NCI-H345 treated with DMSO at 0.1 percent for 48 hours (cell line): ENCODE results near the gene SRSF6.
"Not testable (repeated sequence)": the region's sequence is repeated elsewhere in the genome, so short reads cannot be mapped to it uniquely, and the experiment has no call there.

ENCODE experiments used
- DNase-seq: peaks from one replicate; lab custom pipeline; 2025; ENCODE audit not compliant: unreplicated experiment; lab: John Stamatoyannopoulos, UW

The SRSF6 gene

DNA sequence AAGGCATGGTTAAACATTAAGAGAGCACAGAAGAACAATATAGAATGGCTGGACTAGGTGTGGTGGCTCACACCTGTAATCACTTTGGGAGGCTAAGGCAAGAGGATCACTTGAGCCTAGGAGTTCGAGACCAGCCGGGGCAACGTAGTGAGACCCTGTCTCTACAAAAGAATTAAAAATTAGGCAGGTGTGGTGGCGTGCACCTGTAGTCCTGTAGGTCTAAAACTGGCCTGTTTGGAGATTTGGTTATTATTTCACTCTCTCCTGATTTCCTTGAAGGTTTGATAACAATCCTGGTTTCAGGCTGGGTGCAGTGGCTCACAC lies 15.6 kb downstream of the SRSF6 start:
- DNase-seq: no peak

DNA sequence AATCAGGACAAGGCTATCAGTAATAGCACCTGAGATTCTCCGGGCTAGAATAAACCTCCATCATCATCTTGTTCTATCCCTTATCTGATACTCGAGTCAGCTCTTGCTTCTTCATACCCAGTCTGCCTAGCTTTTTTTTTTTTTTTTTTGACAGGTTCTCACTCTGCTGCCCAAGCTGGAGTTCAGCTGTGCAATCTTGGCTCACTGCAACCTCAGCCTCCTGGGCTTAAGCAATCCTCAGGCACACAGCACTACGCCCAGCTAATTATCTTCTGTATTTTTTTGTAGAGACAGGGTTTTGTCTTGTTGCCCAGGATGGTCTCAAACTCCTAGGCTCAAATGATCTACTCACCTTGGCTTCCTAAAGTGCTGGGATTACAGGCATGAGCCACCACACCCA lies 19.5 kb downstream of the SRSF6 start:
- DNase-seq: no peak

DNA sequence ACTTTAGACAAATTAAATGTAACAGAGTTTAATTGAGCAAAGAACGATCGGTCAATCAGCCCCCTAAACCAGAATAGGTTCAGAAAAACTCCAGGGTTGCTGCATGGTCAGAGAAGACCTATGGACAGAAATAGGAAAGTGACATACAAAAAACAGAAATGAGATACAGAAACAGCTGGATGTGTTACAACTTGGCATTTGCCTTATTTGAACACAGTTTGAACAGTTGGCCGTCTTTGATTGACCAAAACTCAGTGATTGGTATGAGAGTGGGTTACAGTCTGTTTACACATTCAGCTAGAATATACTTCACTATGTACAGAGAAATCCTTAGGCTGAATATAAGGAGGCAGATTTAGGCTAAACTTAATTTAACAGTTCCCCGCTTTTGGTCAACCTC lies 19.9 kb downstream of the SRSF6 start:
- DNase-seq: no peak

DNA sequence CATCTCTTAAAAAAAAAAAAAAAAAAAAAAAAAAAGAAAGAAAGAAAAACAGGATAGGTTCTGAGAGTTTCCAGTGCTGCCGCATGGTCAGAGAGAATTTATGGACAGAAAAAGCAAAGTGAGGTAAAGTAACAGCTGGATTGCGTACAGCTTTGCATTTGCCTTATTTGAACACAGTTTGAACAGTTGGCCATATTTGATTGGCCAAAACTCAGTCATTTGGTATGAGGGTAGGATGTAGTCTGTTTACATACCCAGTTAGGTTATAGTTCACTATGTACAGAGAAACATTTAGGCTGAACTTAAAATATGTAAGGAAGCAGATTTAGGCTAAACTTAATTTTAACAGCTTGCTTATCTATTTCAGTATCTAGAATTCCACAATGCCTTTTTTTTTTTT lies 32.3 kb downstream of the SRSF6 start:
- no peak for DNase-seq

DNA sequence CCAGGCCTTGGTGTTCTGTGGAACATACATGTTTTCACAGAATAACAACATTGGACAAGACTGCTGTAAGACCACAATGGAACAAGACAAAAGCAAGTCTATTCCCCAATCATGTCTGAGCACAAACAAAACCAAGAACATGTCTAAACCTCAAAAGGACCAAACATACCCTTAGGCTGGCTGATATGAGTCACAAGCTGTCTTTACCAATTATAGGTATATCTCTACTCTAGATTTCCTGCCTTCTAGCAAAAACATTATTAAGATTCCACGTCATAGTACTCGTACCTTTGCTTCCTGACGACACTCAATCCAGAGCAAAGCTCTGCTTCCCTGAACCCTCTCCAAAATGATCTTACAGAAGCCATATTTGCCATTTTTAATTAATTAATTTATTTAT lies 34.4 kb downstream of the SRSF6 start:
- no peak for DNase-seq

DNA sequence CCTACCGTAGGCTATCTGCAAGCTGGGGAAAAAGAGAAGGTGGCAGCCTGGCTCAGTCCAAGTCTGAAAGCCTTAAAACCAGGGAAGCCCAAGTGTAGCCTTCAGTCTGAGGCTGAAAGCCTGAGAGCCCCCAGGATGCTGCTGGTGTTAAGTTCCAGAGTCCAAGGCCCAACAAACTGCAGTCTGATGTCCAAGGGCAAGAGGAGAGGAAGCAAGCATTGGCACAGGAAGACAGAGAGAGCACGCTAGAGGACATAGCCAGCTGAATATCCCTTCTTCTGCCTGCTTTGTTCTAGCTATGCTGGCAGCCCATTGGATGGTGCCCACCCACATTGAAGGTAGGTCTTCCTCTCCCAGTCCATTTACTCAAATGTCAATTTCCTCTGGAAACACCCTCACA lies 37.7 kb downstream of the SRSF6 start:
- no peak for DNase-seq

DNA sequence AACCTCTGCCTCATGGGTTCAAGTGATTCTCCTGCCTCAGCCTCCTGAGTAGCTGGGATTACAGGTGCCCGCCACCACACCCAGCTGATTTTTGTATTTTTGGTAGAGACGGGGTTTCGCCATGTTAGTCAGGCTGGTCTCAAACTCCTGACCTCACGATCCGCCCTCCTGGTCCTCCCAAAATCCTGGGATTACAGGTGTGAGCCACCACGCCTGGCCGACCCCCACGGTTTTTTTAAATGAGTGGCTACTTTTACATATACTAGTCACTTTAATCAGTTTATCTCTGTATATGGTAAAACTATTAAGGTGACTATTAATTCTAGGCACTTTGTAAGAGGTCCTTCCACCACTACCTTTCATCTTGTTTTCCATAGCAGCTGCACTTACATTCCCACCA lies 44.3 kb downstream of the SRSF6 start:
- not testable (repeated sequence) for DNase-seq

DNA sequence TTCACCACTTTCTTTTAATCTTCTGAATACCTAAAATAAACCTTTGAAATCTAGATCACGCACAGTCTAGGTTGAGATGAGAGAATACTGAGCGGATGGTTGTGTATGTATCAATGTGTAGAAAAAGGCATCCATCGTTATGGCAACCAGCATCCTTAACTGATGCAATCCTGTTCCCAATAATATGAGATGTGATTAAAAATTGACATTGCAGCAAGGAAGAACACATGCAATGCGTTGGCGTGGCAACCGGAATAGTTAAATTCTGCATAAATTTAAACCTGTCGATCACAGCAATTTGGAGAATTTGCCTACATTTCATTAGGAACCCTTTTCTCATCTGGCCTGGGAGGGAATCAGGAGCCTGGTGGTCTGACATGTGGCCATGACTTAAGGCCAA lies 48.5 kb downstream of the SRSF6 start:
- DNase-seq: no peak

DNA sequence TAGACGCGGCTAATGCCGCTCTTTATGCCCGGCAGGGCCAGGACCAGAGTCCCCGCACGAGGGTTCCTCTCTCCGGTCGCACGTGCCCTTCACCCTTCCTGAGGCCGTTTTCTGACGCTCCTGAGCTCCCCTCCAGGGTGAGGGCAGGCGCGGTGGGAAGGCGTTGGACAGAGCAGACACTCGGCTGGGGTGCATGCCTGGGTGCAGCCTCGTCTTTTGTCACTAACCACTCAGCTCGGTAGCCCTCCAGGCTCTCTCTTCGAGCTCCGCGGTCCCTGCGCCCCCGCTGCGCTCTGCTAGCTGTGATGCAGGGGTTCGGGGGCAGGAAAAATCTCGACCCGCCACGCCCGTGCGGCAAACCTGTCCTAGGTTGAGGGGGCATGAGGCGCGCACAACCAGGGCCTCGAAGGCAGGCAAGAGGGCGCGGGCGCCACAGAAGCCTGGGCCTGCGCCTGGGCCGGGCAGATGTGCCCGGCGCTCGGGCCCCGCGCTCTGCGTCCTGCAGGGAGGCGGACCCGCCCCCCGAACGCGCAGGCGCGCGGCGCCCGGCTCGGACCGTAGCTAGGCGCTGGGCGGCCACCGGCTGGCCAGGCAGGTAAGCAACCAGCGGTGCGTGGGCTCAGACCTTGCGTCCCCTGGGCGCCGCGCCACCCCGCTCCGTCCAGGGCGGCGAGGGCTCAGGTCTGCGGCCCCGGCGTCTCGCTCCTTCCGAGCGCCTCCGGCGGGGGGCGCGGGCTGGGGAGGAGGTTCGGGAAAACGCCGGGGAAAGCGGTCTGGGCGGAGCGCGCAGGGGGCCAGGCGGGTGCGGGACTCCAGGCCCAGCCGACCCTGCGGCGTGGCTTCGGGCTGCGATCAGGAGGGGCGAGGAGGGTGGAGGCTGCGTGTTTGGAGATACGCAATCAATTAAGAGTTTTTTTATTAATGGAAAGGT lies 49.7 kb downstream of the SRSF6 start, which contains the start of gene L3MBTL1:
Gene L3MBTL1 (plus strand): TSS at position 548 of the 931 bp plus-strand sequence. CDS start 5,807 bp downstream, outside the sequence.
- peak; percentile 34 for DNase-seq

DNA sequence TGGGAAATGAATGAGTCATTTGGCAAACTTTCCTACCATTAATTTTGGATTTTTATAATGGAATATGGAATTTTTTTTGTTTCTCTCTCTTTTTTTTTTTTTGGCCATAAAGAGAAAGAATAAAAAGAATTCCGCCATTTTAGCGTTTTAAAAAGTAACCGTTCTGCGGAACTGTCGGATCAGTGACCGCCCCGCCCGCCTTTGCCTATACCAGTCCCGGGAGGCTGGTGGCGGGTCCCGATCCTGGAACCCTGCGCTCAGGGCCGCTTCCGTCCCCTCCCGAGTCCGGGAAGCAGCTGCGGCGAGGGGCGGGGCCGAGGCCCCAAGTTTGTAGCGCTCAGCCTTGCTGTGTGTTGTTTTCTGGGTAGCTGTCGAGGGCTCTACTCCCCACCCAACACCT lies 50.4 kb downstream of the SRSF6 start:
- no peak for DNase-seq

DNA sequence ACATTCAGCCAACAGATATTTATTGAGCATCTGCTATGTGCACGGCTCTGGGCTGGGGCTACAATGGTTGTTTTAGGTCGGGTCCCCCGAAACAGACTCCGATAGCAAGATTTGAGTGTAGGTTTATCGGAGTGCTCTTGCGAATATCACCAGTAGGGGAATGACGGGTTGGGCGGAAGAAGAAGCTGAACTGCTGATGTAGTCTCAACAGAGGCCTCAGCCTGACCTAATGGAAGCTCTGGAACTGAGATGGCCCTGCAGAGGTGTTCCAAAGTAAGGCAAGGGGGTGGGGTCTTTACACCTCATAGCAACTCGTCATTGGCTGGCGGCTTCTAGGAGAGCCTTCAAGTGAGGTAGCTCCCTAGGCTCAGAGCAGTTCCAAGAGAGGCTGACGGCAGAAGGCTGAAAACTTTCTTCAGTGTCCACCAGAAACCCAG lies 50.9 kb downstream of the SRSF6 start:
- DNase-seq: no peak

DNA sequence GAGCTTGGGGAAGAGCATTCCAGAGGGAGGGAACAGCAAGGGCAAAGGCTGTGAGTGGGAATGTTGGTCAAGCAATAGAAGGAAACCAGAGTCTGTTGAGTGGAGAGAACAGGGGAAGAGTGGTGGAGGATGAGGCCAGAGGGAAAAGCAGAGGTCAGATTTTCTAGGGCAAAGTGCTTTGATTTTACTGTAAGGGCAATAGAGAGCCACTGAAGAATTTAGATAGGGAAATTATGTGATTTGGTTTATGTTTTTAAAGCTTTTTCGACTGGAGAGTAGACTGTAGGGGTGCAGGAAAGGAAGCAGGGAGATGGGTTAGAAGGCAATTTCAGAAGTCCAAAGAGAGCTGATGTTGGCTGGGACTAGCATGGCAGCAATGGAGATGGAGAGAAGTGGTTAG lies 54.2 kb downstream of the SRSF6 start:
- no peak for DNase-seq

DNA sequence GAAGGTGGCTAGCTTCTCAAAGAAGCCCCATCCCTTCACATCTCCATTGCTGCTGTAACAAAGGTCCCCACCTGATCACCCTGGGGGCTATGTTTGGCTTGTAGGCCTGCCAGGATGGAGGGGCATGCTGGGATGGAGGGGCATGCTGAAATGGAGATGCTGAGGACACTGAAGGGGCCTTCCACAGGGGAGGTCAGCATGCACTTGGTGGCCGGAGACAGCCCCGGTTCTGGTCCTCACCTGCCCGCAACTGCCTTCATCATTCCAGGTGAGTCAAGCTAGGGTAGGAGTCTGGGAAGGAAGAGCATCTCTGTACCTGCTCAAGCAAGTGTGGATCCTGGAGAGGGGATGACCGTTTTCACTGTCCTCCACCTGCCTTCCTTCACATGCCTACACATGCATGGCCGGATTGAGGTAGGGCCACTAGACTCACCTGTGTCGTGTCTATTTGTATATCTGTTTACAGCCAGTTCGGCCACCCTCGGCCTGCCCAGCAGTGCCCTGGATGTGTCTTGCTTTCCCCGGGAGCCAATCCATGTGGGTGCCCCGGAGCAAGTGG lies 55.8 kb downstream of the SRSF6 start:
- no peak for DNase-seq
